ENCODE measurements around the gene UBE3B.

DNA sequence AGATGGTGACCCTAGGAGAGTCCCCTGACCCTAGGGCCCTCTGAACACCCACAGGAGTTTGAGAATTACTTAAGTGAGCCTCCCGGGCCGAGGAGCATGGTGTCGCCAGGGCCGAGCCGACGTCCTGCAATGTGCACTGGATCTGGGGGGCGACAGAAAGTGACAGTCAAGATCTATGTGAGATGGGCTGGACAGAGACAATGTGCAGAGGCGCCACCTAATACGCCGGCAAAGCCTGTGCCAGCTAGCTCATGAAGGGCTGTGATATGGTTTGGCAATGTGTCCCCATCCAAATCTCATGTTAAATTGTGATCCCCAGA, 84.2 kb downstream of the UBE3B start:
- TF ChIP-seq SUZ12 (IDR thresholded peaks at IDR 0.05; ENCODE audit: extremely low read depth, insufficient read depth, insufficient read length) = no peak
- no peak for TF ChIP-seq ZNF274 (IDR thresholded peaks at IDR 0.05; ENCODE audit: low read depth, low read length)
- no peak for TF ChIP-seq YY1 (IDR thresholded peaks at IDR 0.05; ENCODE audit: insufficient read depth, insufficient read length)

All from NT2/D1 (cell line).